Measurements from ENCODE around the gene HERC2.
"Not testable (repeated sequence)": the region's sequence is repeated elsewhere in the genome, so short reads cannot be mapped to it uniquely, and the experiment has no call there.

The HERC2 gene

DNA sequence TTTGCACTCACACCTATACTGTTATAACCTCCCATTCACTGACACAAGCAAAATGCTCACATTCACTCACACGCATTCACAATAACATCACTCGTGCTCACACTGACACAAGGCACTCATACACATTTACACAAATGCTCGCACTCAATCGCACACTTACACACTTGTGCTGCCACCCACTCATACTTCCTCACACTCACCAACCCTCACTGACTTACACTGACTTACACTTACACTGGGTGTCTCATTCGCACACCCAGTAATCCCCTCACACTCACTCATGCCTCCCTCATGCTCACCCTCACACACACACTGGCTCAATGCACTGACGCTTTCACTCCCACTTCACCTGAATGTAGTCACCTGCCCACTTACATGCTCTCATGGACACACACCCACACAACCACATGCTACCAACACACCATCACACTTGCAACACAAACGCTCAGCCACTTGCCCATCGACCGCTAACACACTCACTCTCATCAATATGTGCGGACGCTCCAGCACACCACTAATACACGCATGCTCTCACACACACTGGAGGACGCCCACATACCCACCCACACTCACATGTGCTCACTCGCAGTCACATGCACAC lies 104.9 kb downstream of the HERC2 start:
- DNase-seq: not testable (repeated sequence)

DNA sequence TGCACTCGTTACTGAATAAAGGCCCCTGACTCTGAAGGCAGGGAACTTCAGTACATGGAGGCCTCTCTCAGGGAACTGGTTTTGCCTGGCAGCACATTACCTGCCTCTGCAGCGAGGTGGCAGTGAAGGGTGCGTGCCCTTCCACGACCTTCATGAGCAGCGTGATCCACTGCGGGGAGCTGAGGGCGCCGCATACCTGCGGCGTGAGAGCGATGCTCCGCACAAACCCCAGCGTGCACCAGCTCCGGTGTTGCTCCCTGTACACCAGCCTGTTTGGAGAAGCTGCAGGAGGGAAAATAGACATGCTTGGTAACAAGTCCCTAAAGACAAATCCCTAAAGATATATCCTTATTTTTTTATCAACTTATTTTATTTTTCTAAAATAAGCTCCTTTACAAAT lies 106.5 kb downstream of the HERC2 start:
- DNase-seq: not testable (repeated sequence)

DNA sequence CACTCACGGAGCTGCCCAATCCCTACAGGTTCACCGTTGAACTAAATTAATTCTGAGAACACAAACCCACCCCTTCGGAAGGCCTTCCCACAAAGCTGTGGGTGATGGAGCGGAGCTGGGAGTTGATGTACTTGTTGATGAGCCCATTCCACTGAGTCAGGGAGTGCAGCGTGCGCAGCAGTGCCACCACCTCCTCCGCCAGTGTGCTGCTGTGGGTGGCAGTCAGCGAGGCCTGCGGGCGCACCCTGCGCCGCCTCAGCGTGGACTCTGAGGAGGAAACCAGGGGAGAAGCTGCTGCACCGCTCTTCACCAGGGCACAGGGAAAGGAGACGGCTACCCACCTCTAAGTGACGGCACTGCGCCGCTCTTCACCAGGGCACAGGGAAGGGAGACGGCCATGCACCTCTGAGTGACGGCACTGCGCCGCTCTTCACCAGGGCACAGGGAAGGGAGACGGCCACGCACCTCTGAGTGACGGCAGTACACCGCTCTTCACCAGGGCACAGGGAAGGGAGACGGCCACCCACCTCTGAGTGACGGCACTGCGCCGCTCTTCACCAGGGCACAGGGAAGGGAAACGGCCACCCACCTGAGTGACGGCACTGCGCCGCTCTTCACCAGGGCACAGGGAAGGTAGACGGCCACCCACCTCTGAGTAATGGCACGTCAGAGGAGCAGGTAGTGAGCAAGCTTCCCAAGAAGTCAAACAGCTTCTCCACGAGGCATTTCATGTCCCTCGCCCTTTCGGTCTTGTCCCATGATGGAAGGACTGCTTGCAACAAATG lies 107.8 kb downstream of the HERC2 start:
- not testable (repeated sequence) for DNase-seq

DNA sequence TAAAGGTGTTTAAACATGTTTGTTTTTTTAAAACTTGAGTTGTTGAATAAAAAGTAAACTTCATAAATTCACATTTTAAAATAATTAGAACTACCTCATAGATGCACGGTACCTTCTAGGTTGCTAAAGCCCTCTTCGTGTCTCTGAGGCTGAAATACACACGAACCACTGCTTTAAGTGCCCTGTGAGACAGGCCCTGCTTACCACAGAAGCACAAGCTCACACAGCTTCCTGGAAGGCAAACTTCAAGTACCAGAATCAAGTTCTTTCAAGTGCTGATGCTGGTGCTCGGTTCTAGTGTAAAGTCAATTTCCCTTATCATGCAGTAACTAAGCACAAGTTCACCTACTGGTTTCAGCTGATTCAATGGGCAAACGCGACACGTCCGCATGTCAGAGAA lies 108.6 kb downstream of the HERC2 start:
- DNase-seq: not testable (repeated sequence)

DNA sequence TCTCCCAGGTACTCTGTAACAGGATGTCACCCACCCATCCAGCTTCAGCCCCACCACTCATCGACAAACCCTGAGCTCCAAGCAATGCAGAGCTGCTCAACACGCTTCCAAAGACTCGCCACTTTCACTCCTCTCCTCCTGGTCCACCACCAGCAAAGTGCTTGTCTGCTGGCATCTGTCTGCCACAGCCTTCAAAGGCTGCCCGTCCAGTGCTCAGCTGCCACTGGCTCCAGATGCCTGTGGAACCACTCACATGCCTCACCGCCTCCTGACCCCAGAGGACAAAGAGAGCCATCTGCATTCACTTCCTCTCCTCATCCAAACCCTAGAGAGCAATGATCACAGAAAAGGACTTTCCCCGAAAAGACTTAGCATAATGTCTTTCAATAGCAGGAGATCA lies 113.4 kb downstream of the HERC2 start:
- DNase-seq: no peak

DNA sequence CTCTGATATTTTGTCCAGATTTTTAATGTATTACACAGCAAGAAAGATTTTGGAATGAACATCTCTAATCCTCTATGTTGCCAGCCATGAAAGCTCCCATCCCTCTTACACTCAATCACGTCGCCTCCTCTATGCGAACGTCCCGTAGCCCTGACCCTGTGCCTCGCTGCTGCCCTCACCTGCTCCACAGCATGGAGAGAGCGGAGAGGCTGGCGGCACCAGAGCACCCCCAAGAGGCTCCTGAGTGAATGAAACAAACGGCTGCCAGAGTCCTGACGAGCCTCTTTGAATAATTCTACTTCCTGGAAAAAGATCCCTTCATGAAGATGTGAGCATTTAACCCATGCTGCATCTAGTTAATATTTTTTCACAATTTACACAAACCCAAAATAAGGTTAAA lies 116.3 kb downstream of the HERC2 start:
- not testable (repeated sequence) for DNase-seq

DNA sequence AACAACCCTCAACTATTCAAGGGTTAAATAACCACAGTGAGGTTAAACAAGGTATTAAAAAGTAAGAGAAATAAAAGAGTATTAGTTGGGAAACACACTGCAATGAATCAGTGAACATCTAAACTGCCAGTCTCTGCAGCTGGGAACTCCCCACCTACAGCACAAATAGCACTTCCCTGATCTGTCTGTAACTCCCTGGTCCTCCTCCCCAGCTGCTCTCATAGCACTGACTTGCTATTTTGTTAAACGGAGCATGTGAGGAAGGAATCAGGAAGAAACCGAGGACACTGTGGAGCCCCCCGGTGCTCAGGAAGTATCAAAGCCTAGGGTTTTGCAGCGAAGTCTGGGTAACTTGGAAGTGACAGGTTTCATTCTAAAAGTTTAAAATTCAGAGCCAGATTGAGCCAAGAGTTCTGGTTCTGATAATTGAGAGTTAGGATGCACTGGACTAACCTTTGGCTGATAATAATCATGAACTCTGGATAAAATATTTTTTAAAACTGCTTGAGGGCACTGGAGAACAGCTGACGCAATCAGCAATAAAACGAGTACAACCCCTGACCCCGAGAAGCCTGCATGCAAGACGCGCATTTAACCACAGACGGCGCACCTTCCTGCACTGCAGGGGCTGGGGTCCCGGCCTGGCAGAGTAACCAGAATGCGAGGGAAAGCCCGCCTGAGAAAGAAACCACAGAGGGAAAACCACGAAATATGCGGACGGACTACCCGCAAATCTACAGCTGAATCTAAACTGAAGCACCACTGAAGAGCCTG lies 118.7 kb downstream of the HERC2 start:
- DNase-seq: not testable (repeated sequence)

DNA sequence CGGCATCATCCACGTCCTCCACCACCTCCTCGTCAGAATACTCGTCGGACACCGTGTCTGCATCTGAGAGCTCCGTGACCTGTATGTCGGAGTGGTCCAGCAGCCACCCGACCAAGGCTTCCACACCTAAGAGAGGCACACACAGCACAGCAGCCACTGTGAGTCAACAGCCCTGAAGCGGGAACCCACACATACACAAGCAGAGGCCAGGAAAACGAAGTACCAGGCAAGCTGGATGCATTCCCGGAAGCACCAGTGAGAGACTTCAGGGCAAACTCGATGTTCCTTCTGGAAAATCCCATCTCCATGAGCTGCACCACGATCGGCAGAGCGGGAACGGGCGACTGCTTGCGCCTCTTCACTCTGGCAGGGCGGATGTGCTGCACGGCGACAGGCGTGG lies 119.9 kb downstream of the HERC2 start:
- DNase-seq: not testable (repeated sequence)

DNA sequence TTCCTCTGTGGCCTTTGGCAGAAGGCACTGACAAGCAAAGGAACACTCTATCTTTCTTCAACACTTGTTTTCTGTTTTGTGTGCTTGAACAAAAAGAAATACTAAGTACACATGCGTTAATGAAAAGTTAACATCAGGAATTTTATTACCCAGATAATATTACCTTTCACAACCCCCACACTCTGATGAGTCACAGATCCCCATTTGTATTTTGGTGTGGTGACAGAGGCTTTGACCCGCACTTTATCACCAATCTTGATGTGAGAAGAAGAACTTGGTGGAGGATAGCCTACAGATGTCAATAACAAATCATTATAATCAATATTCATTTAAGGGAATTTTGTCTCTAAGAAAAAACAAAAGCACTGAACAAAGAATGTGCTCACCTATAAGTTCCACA lies 123.8 kb downstream of the HERC2 start:
- not testable (repeated sequence) for DNase-seq

DNA sequence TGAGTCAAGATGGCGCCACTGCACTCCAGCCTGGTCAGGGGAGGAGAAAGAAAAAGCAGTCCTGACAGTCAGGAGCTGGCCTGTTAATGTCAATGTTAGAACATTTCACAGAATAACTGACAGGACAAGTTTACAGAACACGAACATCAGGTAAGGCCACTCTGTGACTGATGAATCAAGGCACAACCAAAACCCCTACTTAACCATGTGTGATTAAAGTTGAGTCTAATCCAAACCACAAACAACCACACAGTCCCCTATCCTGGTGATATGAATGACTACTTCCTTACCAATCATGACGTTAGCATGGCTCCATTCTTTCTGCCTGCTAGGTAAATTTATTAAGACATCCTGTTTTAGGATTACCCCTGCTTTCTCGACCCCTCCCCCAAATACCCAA lies 124.3 kb downstream of the HERC2 start:
- not testable (repeated sequence) for DNase-seq

DNA sequence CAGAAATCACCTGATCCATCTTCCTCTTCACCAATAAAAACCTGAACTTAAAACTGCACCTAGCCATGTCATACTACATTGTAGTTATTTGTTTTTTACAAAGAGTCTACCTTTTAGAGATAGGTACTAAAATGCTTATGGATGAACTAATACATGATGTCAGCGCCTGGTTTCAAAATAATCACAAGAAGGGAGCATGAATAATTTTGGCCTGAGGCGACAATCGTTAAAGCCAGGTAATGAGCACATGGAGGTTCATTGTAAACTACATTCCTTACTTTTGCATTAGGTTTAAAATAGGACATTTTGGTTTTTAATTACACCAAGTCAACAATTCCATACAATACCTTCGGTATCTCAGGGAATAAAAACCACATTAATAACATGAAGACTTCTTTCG lies 125.4 kb downstream of the HERC2 start:
- DNase-seq: not testable (repeated sequence)

DNA sequence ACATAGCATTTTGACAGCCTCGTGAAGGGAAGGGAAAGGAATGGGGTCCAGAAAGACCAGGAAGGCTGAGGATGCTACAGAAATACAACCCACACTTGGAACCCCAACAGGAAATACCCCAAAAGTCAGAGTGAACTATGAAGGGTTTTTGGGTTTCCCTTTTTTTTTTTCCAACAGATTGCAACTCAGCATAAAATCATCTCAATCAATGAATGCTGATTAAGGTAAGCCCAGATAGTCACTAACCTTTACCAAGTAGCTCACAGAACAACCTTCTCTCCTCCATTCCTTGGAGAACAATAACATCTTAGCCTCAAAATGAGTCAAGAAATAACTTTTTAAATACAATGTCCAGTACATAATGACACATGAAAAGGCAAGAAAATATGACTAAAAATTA lies 129.2 kb downstream of the HERC2 start:
- no peak for DNase-seq

DNA sequence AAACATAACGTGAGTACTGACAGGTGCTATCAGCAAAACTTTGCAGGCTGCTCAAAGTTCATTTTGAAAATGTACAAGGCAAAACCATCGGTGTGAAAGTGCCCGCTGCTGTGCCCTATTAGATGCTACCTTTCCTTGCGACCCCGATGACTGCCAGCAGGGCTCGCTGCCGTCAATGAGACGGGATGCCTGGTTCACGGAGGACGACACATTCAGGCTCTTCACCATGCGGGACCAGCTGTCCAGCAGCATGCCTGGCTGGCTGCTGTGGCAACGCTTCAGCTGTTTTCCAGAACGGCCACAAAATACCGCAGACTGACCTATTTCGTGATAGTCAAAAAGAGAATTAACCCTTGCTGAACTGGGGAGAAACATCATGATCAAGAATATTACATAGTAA lies 130.1 kb downstream of the HERC2 start:
- no peak for DNase-seq

DNA sequence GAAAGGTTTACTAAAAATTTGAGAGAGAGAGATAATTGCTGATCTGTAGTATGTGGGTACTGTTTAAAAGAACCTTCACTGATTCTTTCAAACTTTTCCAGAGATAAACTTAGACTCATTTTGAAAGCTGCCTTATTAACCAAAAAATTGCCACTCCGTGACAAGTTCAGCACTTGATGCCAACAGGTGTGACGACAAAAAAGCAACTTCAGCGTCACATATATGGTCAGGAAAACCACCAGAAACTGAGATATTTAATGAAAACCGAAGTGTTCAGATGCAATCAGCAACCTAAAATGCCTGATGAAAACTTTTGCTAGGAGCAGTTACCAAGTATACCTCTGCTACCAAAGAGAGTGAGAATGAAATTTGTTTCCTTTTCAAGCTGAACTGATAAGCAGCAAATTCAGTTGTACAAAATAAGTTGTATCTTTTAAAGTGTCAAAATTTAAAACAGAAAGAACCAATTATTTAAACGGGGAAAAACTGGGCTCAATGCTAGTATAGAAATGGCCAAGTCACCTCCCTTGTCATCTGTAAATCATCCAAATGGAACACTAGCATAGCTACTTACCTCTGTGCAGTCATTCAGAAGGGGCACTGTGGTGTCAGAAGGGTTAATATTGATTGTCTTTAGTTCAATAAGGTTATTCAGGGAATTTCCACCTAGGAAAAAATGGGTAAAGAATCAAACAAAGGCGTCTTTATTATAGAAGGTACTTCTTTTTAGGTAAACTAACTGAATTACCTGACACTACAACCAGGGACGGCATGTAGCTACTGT lies 131.4 kb downstream of the HERC2 start:
- DNase-seq: no peak

DNA sequence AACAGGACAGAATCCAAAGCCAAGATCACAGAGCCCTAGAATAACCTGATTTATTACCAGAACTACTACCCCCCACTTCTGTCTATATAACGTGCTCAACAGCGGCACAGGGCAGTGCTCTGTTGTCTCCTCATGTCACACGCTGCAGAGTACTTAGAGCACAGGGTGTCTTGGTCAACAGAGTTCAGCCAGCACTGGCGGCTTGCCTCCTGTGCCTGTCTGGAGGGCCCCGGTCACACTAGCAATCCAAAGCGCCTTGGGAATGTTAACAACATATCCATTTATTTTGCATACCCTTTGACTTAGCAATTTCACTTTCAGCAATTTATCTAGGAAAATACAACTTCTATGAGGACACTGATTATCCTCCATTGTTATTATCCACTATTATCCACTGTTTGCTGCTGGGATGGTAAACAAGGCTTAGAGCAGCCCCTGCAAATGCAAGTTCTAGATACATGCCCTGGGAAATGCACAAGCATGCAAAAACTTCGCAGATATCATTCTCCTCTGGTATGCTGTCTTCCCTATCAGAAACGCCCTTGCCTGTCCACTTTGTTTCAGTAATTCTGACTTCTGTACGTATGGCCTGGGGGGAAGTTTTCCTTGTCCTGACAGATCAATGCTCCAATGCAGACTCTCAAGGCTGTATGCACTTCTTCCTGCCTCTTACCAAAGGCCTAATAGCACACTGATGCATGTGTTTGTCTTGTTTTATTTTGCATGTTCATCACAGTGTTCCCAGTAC lies 136.7 kb downstream of the HERC2 start:
- no peak for DNase-seq

DNA sequence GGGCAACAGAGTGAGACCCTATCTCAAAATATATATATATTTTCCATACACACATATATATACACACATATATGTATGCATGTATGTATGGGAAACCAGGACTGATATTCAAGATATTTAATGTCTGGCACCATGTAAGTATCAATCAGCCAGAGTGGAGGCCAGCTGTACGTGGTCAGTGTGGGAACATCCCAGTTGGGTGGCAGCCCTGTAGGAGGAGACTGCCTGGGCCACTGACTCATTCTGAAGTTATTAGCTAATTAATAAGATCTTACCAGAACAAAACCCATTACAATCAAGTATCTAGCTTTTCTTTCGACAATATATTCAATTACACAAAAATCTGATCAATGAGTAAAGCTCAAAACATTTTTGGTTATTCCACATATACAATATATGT lies 137.8 kb downstream of the HERC2 start:
- DNase-seq: no peak

DNA sequence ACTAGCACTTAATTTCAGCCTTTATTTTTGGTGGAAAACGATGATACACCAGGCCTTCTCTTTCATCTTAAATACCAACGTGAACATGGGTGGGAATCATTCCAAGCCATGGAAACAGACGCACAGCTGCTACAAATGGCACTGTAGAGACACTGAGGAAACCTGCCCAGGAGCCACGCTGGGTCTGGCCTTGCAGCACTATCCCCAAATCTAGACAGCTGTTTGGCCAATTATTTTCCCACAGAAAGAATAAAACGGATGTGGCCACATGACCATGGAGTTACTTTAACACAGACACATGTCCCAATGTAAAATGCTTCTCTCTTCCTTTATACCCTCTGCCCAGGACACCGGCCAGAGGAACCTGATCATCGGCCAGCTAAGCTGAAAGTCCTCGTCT lies 139.2 kb downstream of the HERC2 start:
- DNase-seq: no peak

DNA sequence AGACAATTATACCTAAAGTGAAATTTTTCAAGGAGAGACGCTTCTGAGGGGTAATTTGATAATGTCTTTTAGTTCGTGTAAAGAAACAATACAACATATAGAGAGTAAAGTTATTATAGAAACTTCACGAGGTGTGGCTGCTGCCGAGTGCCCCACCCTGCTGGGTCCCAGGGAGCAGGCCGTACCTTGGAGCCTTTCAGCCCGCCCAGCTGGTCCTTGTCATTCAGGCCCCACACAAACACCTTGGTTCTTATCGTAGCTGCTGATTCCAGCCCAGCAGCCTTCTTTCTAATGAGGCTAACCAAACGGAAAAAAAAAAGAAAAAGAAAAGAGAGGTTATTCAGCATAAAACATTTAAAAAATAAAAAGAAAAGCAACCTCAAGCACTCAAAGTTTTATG lies 139.8 kb downstream of the HERC2 start:
- no peak for DNase-seq

DNA sequence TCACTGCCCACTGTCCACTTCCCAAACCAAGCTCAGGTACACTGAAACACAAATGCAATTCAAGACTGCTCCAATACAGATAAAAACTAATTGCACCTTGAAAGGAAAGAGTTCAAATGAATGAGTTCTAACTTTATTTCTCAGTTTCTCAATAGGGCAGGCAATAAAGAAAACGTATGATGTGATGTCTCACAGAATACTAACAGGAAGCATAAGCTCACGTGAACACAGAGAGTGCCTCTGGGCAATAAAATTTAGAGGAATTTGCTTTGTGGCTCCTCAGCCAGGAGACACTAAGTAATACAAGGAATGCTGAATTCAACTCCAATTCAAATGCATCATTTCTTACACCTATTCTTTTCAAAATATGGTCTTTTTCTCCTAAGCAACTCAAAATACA lies 140.6 kb downstream of the HERC2 start:
- DNase-seq: no peak

DNA sequence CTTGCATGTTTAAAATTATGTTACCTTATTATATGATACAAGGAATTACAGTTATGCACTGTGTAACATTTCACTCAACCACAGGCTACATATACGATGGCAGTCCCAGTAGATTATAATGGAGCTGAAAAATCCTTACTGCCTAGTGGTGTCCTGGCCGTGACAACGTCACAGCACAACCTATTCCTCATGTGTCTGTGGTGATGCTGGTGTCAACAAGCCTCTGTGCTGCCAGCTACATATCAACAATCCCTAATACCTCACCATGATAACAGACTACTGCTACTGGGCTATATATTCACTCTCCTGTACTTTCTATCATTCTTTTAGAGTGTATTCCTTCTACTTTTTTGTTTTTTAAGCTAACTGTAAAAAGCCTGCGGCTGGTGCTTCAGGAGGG lies 142.7 kb downstream of the HERC2 start:
- no peak for DNase-seq

DNA sequence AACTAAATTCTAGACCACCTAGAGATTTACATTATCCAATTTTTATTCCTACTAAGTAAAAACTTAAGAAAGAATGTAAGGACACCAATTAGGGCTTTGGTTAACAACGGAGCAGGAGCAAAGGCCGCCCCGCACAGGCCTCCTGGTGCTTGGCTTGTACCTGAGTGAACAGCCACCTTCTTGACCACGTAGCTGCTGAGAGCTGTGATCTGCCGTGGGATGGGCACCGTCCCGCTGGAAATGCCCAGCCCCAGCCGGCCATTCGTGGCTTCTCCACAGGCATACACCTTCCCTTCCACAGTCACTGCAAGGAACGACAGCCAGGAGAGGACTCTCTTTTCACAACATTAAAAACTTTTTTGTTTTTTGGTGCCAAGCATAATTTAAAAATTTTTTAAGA lies 143.3 kb downstream of the HERC2 start:
- no peak for DNase-seq

DNA sequence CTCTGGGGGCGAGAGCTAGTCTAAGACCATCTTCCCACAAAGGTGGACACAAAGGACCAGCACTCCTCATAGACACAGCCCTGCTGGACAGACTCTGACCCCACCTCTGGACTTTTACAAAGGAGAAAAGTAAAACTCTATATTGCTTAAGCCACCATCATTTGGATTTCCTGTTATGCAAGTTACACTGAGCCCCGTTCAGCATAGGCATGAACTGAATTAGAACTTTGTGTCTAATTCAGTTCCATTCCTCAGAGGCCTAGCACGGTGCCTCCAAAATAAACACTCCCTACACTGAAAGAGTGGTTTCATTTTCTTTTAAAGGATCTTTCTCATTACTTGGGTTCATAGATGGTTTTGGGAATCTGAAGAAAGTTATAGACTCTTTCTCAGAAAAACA lies 143.7 kb downstream of the HERC2 start:
- DNase-seq: no peak
